Progenitor cell of endocrine pancreas (in vitro differentiated cells): ENCODE measurements around the gene CPAMD8. TPM values are rescaled to one million over a fixed set of nuclear protein-coding genes. Genes with fewer than 3 reads are reported as not detected.

Experiments used
- DNase-seq: peaks from one replicate; pipeline ENCODE4 v3.0.0; 2021; ENCODE audit warnings: low spot score; ENCODE audit not compliant: unreplicated experiment
- H3K27ac Mint-ChIP-seq: 2 replicates; pipeline ENCODE4 v1.8.0; 2021; ENCODE audit warnings: mild to moderate bottlenecking, moderate library complexity, mixed read lengths
- H3K27me3 Mint-ChIP-seq: 2 replicates; pipeline ENCODE4 v1.8.0; 2021; ENCODE audit warnings: mixed read lengths
- H3K36me3 Mint-ChIP-seq: 2 replicates; pipeline ENCODE4 v1.8.0; 2022; ENCODE audit warnings: mixed read lengths; ENCODE audit not compliant: insufficient read depth
- H3K4me1 Mint-ChIP-seq: 2 replicates; pipeline ENCODE4 v1.8.0; 2021; ENCODE audit warnings: low read depth, mixed read lengths
- H3K4me3 Mint-ChIP-seq: 2 replicates; pipeline ENCODE4 v1.8.0; 2021; ENCODE audit warnings: low read depth, mild to moderate bottlenecking, moderate library complexity, mixed read lengths
- H3K9me3 Mint-ChIP-seq: 2 replicates; pipeline ENCODE4 v1.8.0; 2021; ENCODE audit warnings: low read depth, mixed read lengths
- CTCF ChIP-seq: fragments of 200-600 bp; sonication (generic); IDR thresholded peaks from one replicate; pipeline ENCODE4 v1.5.0; 2021; ENCODE audit warnings: antibody characterized with exemption, mild to moderate bottlenecking; ENCODE audit not compliant: unreplicated experiment
- total RNA-seq: library from RNA; stranded (reverse); gene quantifications from 2 replicates; pipeline ENCODE4 v1.2.1, GENCODE V29; 2021

Gene CPAMD8
- total RNA-seq, 1 donor from 2014 or later = 63.4 TPM

- no peak overlapping the region for H3K27ac Mint-ChIP-seq
- no peaks in the 10 kb centered on the region for H3K4me1 Mint-ChIP-seq
- H3K9me3 Mint-ChIP-seq = peaks cover 6% of the 10 kb centered on the region
- no peaks in the 10 kb centered on the region for H3K27me3 Mint-ChIP-seq
- no peak for TF ChIP-seq CTCF
- no peak overlapping the region for H3K4me3 Mint-ChIP-seq
- DNase-seq = no peak
- H3K36me3 Mint-ChIP-seq = peaks cover 24% of the 10 kb centered on the region
Observed at GRCh38 chr19:16921766-16922591, 104.6 kb downstream of the CPAMD8 start.

GRCh38 chr19:16920816-16921529 lies 105.6 kb downstream of the CPAMD8 start:
- TF ChIP-seq CTCF = no peak
- DNase-seq = no peak
- Mint-ChIP-seq H3K27me3 (no peaks in the 10 kb centered on the region), H3K9me3 (no peaks in the 10 kb centered on the region), H3K36me3 (peaks cover 22% of the 10 kb centered on the region), H3K27ac (no peak overlapping the region), H3K4me1 (no peaks in the 10 kb centered on the region), H3K4me3 (no peak overlapping the region)

- peaks cover 24% of the 10 kb centered on the region for H3K36me3 Mint-ChIP-seq
- no peak overlapping the region for H3K27ac Mint-ChIP-seq
- TF ChIP-seq CTCF = no peak
- H3K4me1 Mint-ChIP-seq = no peaks in the 10 kb centered on the region
- no peaks in the 10 kb centered on the region for H3K27me3 Mint-ChIP-seq
- H3K4me3 Mint-ChIP-seq = no peak overlapping the region
- no peaks in the 10 kb centered on the region for H3K9me3 Mint-ChIP-seq
- DNase-seq = no peak
Observed at GRCh38 chr19:16919496-16919895, 107.1 kb downstream of the CPAMD8 start.

DNA sequence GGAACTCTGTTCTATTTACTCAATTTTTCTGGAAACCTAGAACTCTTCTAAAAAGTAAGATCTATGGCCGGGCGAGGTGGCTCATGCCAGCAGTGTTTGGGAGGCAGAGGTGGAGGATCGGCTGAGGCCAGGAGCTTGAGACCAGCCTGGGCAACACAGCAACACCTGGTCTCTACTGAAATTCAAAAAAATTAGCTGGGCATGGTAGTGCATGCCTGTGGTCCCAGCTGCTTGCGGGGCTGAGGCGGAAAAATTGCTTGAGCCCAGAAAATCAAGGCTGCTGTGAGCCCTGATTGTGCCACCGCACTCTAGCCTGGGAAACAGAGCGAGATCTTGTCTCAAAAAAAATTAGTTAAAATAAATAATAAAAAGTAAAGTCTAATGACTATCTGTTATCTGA lies 109.2 kb downstream of the CPAMD8 start:
- no peak overlapping the region for H3K4me3 Mint-ChIP-seq
- H3K9me3 Mint-ChIP-seq = peaks cover 17% of the 10 kb centered on the region
- no peak for TF ChIP-seq CTCF
- peaks cover 41% of the 10 kb centered on the region for H3K36me3 Mint-ChIP-seq
- no peaks in the 10 kb centered on the region for H3K27me3 Mint-ChIP-seq
- H3K27ac Mint-ChIP-seq = no peak overlapping the region
- no peaks in the 10 kb centered on the region for H3K4me1 Mint-ChIP-seq
- DNase-seq = no peak

- peaks cover 46% of the 10 kb centered on the region for H3K36me3 Mint-ChIP-seq
- no peaks in the 10 kb centered on the region for H3K27me3 Mint-ChIP-seq
- H3K4me3 Mint-ChIP-seq = no peak overlapping the region
- no peak overlapping the region for H3K27ac Mint-ChIP-seq
- H3K4me1 Mint-ChIP-seq = no peaks in the 10 kb centered on the region
- peaks cover 19% of the 10 kb centered on the region for H3K9me3 Mint-ChIP-seq
- no peak for TF ChIP-seq CTCF
- no peak for DNase-seq
Observed at GRCh38 chr19:16915734-16916133, 110.9 kb downstream of the CPAMD8 start.
